A549 (cell line): ENCODE measurements around the gene MYH15.

ENCODE experiments used
- CEBPB ChIP-seq, 2 experiments: fragments of >200 bp in 1 of 2; sonication (Bioruptor Twin) in 1 of 2; formaldehyde crosslinking in 1 of 2; IDR thresholded peaks; 2 replicates each; pipeline ENCODE4 v1.6.1; 2012 to 2016
- CTCF ChIP-seq: fragments of >200 bp; sonication (Bioruptor Twin); formaldehyde crosslinking; IDR thresholded peaks from 3 replicates; pipeline ENCODE4 v1.5.1; 2016
- EP300 ChIP-seq, 2 experiments: fragments of >200 bp; sonication (Bioruptor Twin); formaldehyde crosslinking; IDR thresholded peaks; 2 replicates in 1 of 2; 3 replicates in 1 of 2; pipeline ENCODE4 v1.6.1; 2016 to 2017
- HDAC2 ChIP-seq: fragments of 200-600 bp; sonication (generic); IDR thresholded peaks from 2 replicates; pipeline ENCODE4 v1.6.1; 2016
- HOXA7 ChIP-seq: fragments of 250-450 bp; sonication (Bioruptor Pico); IDR thresholded peaks from 2 replicates; pipeline ENCODE4 v1.5.0; 2020; ENCODE audit warnings: mild to moderate bottlenecking, moderate library complexity
- HOXB13 ChIP-seq: fragments of 250-450 bp; sonication (Bioruptor Pico); IDR thresholded peaks from 2 replicates; pipeline ENCODE4 v1.5.0; 2020; ENCODE audit warnings: low read depth, mild to moderate bottlenecking, moderate library complexity
- JUN ChIP-seq, 2 experiments: fragments of >200 bp; sonication (Bioruptor Twin); formaldehyde crosslinking; IDR thresholded peaks; 2 replicates in 1 of 2; 3 replicates in 1 of 2; pipeline ENCODE4 v1.6.1; 2016 to 2017
- JUNB ChIP-seq: fragments of >200 bp; sonication (Bioruptor Twin); formaldehyde crosslinking; IDR thresholded peaks from 2 replicates; pipeline ENCODE4 v1.6.1; 2016
- MAFK ChIP-seq: fragments of 450-650 bp; IDR thresholded peaks from 2 replicates; pipeline ENCODE4 v1.6.1; 2014; ENCODE audit not compliant: partially characterized antibody
- MAZ ChIP-seq: fragments of 150-350 bp; IDR thresholded peaks from 2 replicates; pipeline ENCODE4 v1.6.1; 2014; ENCODE audit warnings: antibody characterized with exemption, low read depth, low read length, borderline replicate concordance
- POLR2A ChIP-seq: IDR thresholded peaks from 2 replicates; pipeline ENCODE4 v1.6.1; 2012; ENCODE audit warnings: mild to moderate bottlenecking, low read length
- RCOR1 ChIP-seq: fragments of 150-350 bp; IDR thresholded peaks from 2 replicates; pipeline ENCODE4 v1.6.1; 2014; ENCODE audit warnings: antibody characterized with exemption, low read length, low read depth
- TF ChIP-seq, protein P1 (sequence below): IDR thresholded peaks from 2 replicates; pipeline ENCODE4 v1.6.1; 2012
- TF ChIP-seq, protein P2 (sequence below): fragments of 200-600 bp; sonication (generic); IDR thresholded peaks from 2 replicates; pipeline ENCODE4 v1.6.1; 2016; ENCODE audit warnings: antibody characterized with exemption, mild to moderate bottlenecking, moderate library complexity

GRCh38 chr3:108410531-108410984 lies 99.8 kb downstream of the MYH15 start:
- TF ChIP-seq CTCF (no peak), POLR2A (no peak), MAZ (no peak), HOXA7 (no peak), CEBPB (IDR thresholded peaks at IDR 0.05) (no peak), MAFK (no peak), JUNB (no peak), JUN (IDR thresholded peaks at IDR 0.05) (no peak), EP300 (IDR thresholded peaks at IDR 0.05) (no peak), HOXB13 (CRISPR knock-in tag) (no peak), HDAC2 (no peak), RCOR1 (no peak)
- TF ChIP-seq, protein P1, sequence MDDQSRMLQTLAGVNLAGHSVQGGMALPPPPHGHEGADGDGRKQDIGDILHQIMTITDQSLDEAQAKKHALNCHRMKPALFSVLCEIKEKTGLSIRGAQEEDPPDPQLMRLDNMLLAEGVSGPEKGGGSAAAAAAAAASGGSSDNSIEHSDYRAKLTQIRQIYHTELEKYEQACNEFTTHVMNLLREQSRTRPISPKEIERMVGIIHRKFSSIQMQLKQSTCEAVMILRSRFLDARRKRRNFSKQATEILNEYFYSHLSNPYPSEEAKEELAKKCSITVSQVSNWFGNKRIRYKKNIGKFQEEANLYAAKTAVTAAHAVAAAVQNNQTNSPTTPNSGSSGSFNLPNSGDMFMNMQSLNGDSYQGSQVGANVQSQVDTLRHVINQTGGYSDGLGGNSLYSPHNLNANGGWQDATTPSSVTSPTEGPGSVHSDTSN = no peak
- TF ChIP-seq, protein P2, sequence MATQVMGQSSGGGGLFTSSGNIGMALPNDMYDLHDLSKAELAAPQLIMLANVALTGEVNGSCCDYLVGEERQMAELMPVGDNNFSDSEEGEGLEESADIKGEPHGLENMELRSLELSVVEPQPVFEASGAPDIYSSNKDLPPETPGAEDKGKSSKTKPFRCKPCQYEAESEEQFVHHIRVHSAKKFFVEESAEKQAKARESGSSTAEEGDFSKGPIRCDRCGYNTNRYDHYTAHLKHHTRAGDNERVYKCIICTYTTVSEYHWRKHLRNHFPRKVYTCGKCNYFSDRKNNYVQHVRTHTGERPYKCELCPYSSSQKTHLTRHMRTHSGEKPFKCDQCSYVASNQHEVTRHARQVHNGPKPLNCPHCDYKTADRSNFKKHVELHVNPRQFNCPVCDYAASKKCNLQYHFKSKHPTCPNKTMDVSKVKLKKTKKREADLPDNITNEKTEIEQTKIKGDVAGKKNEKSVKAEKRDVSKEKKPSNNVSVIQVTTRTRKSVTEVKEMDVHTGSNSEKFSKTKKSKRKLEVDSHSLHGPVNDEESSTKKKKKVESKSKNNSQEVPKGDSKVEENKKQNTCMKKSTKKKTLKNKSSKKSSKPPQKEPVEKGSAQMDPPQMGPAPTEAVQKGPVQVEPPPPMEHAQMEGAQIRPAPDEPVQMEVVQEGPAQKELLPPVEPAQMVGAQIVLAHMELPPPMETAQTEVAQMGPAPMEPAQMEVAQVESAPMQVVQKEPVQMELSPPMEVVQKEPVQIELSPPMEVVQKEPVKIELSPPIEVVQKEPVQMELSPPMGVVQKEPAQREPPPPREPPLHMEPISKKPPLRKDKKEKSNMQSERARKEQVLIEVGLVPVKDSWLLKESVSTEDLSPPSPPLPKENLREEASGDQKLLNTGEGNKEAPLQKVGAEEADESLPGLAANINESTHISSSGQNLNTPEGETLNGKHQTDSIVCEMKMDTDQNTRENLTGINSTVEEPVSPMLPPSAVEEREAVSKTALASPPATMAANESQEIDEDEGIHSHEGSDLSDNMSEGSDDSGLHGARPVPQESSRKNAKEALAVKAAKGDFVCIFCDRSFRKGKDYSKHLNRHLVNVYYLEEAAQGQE = no peak
